ENCODE measurements around the gene PLOD2. TPM values are rescaled to one million over a fixed set of nuclear protein-coding genes. Genes with fewer than 3 reads are reported as not detected.

Gene PLOD2
- total RNA-seq, 4 donors from 2014 or later = 4.4 to 11.6 (median 10.1) TPM

DNA sequence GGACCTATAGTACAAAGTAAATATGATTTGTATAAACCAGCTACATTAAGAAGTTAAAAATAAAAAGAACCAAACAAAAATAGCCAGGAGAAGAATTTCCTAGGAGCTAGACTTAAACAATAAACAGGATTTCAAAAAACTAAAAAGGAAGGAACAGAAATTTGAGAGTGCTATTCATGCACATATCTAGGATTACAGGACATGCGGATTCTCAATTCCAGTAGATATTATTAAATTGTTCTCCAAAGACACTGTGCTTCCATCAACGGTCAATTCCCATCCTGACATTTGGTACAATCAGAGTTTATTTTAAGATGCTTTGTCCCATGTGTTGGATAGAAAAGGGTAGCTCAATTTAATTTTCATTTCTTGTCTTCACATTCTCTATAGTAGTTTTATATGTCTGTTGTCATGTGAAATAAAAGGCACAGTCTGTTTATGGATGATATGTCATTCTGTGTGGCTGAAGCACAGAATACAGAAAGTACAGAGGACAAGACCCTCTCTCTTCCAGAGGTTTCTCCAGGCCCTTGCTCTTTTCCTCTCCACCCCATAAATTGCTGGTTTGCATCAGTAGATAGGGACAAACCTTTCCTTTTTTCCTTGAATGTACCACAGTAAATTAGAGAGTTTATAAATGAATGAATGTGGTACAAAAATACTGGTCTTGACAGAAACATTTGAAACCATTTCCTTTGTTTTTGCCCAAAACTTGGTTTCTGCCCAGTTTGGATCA lies 3.5 kb downstream of the PLOD2 start:
- H3K4me3 ChIP-seq (ENCODE audit: low read depth, poor library complexity, severe bottlenecking) = no peak overlapping the region
- 84 to 86% methylated on average over 2 of the region's 2 CpGs for WGBS, 2 donors
- no peak for DNase-seq (ENCODE audit: low spot score in 2 of 2)
- no peak for TF ChIP-seq POLR2A (IDR thresholded peaks at IDR 0.05)
- TF ChIP-seq, protein P1, sequence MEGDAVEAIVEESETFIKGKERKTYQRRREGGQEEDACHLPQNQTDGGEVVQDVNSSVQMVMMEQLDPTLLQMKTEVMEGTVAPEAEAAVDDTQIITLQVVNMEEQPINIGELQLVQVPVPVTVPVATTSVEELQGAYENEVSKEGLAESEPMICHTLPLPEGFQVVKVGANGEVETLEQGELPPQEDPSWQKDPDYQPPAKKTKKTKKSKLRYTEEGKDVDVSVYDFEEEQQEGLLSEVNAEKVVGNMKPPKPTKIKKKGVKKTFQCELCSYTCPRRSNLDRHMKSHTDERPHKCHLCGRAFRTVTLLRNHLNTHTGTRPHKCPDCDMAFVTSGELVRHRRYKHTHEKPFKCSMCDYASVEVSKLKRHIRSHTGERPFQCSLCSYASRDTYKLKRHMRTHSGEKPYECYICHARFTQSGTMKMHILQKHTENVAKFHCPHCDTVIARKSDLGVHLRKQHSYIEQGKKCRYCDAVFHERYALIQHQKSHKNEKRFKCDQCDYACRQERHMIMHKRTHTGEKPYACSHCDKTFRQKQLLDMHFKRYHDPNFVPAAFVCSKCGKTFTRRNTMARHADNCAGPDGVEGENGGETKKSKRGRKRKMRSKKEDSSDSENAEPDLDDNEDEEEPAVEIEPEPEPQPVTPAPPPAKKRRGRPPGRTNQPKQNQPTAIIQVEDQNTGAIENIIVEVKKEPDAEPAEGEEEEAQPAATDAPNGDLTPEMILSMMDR (IDR thresholded peaks at IDR 0.05) = no peak
- intact Hi-C loops (cut with DNase I; ENCODE audit: low total_unique reads) = loop anchor here (5.0 kb wide), 1 partner anchor 445 kb away; no protein-coding TSS in a partner anchor

DNA sequence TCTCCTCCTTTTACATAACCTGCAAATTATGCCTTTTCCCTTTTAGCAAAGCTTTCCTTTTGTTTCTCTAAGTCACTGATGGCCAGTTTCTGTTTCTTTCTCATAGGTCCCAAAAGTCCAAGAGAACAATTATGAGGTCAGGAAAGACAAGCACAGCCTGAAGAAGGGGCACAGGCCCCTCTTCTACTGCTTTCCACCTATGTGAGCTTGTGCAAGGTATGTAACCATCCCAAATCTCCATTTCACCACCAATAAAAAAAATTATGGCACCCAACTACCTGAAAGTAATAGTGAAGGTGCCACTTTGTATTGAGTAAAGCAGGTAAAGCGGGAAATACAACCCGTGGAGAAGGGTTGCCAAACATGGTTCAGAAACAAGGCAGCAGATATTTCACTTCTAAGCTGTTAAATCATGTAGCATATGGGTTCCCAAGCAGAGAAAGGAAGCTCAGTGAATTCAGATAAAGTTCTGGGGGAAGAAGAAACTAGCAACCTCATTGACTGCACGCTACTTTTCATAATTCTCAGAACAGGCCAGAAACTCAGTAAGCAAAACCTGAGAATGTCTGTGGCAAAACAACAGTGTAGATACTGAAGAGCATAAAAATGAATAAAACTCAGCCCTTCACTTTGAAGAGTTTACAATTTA lies 4.2 kb downstream of the PLOD2 start:
- H3K4me3 ChIP-seq (ENCODE audit: low read depth, poor library complexity, severe bottlenecking) = no peak overlapping the region
- 66 to 75% methylated on average over 3 of the region's 3 CpGs for WGBS, 2 donors
- intact Hi-C loops (cut with DNase I; ENCODE audit: low total_unique reads) = loop anchor here (5.0 kb wide), 1 partner anchor 444 kb away; no protein-coding TSS in a partner anchor
- no peak for DNase-seq (ENCODE audit: low spot score in 2 of 2)
- no peak for TF ChIP-seq POLR2A (IDR thresholded peaks at IDR 0.05)
- TF ChIP-seq, protein P1 (IDR thresholded peaks at IDR 0.05) = no peak

DNA sequence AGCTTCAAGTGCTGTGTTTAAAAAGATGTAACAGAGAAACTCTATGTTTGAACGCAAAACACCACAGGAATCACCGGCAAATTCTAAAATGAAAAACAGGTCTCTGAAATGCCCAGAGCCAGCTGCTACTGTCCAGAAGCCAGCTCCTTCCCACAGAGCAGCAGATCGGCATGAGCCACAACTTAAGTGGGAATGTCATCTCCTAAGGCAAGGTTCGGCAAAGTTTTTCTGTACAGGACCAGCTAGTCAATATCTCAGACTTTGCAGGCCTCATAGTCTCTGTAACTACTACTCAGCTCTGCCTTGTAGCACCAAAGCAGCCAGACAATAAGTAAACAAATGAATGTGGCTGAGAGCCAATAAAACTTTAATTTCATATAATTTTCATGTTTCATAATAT lies 4.9 kb downstream of the PLOD2 start:
- intact Hi-C loops (cut with DNase I; ENCODE audit: low total_unique reads) = loop anchor here (5.0 kb wide), 1 partner anchor 444 kb away; no protein-coding TSS in a partner anchor
- TF ChIP-seq POLR2A (IDR thresholded peaks at IDR 0.05) = no peak
- TF ChIP-seq, protein P1 (IDR thresholded peaks at IDR 0.05) = no peak
- WGBS, 2 donors = 47 to 65% methylated on average over 4 of the region's 4 CpGs
- DNase-seq (ENCODE audit: low spot score in 2 of 2) = no peak
- H3K4me3 ChIP-seq (ENCODE audit: low read depth, poor library complexity, severe bottlenecking) = no peak overlapping the region

DNA sequence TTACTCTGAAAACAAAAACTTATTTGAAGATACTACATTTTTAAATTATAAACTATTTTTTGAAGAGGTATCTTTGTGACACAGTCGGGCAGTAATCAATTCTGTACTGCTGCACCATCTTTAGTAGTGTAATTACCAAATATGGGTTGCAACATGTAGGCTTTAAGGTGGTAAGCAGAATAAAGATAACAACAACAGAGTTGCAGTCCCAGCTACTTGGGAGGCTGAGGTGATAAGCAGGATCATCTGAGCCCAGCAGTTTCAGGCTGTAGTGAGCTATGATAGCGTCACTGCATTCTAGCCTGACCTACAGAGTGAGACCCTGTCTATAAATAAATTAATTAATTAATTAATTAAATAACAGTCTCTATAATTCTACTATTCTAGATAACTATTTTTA lies 6.0 kb downstream of the PLOD2 start:
- intact Hi-C loops (cut with DNase I; ENCODE audit: low total_unique reads) = loop anchor here (5.0 kb wide), 1 partner anchor 443 kb away; no protein-coding TSS in a partner anchor
- 65 to 91% methylated on average over 2 of the region's 2 CpGs for WGBS, 2 donors
- TF ChIP-seq POLR2A (IDR thresholded peaks at IDR 0.05) = no peak
- TF ChIP-seq, protein P1 (IDR thresholded peaks at IDR 0.05) = no peak
- H3K4me3 ChIP-seq (ENCODE audit: low read depth, poor library complexity, severe bottlenecking) = no peak overlapping the region
- no peak for DNase-seq (ENCODE audit: low spot score in 2 of 2)

DNA sequence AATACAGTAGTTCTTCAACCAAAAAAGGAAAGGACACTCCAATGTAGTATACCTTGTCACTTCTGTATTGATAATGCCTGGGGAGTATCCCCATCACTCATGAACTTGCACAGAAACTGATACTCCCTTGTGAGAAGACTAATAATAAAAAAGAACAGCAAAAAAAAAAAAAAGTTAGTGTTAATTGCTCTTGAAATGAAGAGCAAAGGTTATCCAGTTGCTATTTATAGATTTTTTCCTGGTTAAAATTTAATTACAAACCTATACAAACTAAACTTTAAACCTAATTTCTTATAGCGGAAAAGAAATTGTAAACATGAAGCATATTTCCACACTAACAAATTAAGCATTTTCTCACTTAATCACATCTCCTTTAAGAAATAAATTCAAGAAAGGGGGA lies 6.7 kb downstream of the PLOD2 start:
- intact Hi-C loops (cut with DNase I; ENCODE audit: low total_unique reads) = no loop called here
- WGBS, 2 donors = 98 to 100% methylated on average over 1 of the region's 1 CpG
- no peak for TF ChIP-seq POLR2A (IDR thresholded peaks at IDR 0.05)
- TF ChIP-seq, protein P1 (IDR thresholded peaks at IDR 0.05) = no peak
- no peak for DNase-seq (ENCODE audit: low spot score in 2 of 2)
- no peak overlapping the region for H3K4me3 ChIP-seq (ENCODE audit: low read depth, poor library complexity, severe bottlenecking)
